GM13977 (cell line): ENCODE measurements around the gene INPP5E.

Experiments
- DNase-seq: peaks from one replicate; pipeline ENCODE4 v3.0.0; 2012; ENCODE audit warnings: low spot score
- in situ Hi-C: fragments of 300-500 bp; cut with MboI; formaldehyde crosslinking; loops from one replicate; pipeline ENCODE4 v1.12.0; 2022; ENCODE audit warnings: low sequenced_read_pairs, low pct_unique_long_range_greater_than_20kb, mixed read lengths, inconsistent platforms; ENCODE audit not compliant: unreplicated experiment
- TF ChIP-seq, protein P1 (sequence below): IDR thresholded peaks from 2 replicates; pipeline ENCODE4 v1.5.1; 2012; ENCODE audit warnings: mild to moderate bottlenecking, control low read depth; ENCODE audit not compliant: insufficient read depth; ENCODE audit errors: extremely low read depth, missing control alignments

The INPP5E gene

DNA sequence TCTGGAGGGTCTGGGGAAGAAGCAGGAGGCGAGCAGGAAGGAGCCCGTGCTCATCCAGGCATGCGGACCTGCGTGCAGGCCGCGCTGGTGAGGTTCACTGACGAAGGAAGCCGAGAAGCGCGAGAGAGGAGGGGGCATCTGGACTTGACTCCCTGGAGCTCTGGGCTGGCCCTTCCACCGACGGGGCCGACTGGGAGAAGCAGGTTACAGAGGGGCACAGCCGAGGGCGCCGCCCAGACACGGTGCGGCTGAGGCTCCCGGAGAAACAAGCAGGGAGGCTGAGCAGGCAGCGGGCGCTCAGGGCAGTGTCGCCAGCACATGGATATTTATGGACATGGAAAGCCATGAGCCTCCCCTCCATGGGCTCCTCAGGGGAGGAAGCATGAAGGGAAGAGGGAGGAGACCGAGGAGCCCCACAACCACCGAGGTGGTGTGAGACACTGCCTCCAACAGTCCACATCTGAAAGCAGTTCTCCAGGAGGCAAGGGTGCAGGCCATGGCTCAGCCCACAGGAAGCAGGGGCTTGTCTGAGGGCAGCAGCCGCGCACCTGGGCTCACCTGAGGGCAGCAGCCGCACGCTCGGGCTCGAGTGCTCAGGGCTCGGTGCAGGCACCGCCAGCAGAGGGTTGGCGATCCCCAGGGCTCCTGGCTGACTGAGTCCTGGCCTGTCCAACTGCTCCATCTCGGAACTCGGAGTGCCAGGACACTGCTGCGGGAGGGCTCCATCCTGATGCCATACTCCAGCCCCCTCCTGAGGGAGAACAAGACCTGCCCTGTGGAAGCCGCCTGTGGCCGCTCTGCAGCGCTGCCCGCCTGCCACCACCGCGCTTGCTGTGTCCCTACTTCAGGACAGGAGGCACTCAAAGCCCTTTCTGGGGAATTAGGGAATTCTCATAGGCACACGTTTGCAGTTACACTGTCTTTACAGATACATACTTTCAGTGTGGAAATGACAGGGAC is 15.7 kb upstream of the INPP5E start:
- in situ Hi-C loops: no loop called here
- TF ChIP-seq, protein P1, sequence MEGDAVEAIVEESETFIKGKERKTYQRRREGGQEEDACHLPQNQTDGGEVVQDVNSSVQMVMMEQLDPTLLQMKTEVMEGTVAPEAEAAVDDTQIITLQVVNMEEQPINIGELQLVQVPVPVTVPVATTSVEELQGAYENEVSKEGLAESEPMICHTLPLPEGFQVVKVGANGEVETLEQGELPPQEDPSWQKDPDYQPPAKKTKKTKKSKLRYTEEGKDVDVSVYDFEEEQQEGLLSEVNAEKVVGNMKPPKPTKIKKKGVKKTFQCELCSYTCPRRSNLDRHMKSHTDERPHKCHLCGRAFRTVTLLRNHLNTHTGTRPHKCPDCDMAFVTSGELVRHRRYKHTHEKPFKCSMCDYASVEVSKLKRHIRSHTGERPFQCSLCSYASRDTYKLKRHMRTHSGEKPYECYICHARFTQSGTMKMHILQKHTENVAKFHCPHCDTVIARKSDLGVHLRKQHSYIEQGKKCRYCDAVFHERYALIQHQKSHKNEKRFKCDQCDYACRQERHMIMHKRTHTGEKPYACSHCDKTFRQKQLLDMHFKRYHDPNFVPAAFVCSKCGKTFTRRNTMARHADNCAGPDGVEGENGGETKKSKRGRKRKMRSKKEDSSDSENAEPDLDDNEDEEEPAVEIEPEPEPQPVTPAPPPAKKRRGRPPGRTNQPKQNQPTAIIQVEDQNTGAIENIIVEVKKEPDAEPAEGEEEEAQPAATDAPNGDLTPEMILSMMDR: no peak
- no peak for DNase-seq

DNA sequence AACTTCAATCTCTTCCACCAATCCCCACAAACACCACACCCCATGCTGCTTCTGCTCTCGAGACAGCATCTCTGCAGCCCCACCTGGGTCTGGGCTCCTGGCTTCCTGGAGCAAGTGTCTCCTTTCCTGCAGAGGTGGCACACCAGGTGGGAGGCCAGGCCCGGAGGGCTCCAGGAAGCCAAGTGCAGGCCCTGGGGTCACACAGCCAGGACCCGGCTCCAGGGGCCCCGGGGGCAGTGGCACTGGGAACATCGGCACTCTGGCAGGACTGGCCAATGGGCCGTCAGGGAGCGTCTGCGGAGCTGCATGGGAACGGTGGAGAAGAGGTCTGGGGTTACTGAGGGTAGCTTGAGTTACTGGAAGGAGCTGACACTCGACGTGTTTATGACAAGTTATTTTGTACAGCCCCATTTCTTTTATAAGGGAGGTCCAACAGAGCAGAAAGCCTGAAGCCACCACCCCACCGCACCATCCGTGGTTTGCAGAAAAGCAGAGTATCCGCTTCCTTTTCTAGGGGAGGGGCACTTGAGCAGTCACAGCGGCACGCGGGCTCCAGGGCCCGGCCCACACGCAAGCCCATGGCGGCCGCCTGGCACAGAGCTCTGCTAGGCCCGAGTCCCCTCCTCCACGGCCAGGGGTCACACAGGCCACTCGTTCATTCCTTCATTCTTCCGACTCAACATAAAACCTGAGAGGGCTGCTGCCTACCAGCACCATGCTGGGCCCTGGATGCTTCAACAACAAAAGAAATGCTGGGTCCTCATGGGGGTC is 14.6 kb upstream of the INPP5E start:
- DNase-seq: no peak
- in situ Hi-C loops: no loop called here
- TF ChIP-seq, protein P1: no peak

GRCh38 chr9:136453326-136453725 is 13.7 kb upstream of the INPP5E start:
- in situ Hi-C loops: no loop called here
- TF ChIP-seq, protein P1: no peak

GRCh38 chr9:136451221-136451877 is 11.7 kb upstream of the INPP5E start:
- no peak for DNase-seq
- TF ChIP-seq, protein P1: no peak
- in situ Hi-C loops: no loop called here

More at GRCh38 chr9:136453326-136453725, 13.7 kb upstream of the INPP5E start:
- DNase-seq: no peak

- in situ Hi-C loops: no loop called here
- TF ChIP-seq, protein P1: no peak
- no peak for DNase-seq
Measured at GRCh38 chr9:136448655-136449054, 9.0 kb upstream of the INPP5E start.

GRCh38 chr9:136447173-136447778 is 7.6 kb upstream of the INPP5E start:
- TF ChIP-seq, protein P1: no peak
- no peak for DNase-seq
- in situ Hi-C loops: no loop called here
